GM19240 (cell line): ENCODE data around the gene BRD3OS.

Source experiments
- DNase-seq: peaks from one replicate; pipeline ENCODE4 v3.0.0; 2011; ENCODE audit warnings: low spot score; ENCODE audit not compliant: insufficient read length

BRD3OS gene

DNA sequence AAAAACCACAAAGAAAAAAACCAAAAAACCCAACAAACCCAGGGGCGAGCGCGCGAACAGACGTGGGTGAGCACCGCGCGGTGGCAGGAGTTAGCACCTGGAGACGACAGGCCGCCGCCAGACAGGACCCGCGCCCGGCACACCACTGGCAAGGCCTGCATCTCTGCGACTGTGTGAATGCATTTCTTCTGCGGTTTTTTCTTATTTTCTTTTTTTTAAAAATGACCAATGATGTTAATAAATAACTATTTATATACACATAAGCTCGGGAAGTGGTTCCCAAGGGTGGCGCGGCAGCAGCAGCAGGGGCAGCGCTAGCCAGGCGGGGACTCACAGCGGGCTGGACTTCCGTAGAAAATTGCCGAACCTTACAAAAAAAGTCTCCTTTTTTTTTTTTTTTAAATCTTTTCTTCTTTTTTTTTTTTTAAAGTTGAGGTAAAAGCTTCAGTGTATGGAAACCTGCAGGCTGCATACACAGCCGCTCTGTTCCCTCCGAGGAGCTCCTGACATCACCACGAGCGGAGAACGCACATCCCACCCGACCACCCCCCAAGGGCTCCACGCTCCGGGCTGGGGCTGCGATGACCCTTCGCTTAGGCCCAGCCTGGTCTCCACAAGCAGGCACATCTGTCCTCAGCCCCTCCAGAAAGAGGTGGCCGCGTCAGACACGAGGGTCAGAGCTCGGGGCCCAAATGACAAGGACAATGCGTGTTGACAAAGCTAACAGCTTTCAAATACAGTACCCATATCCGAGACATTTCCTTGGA lies 7.4 kb downstream of the BRD3OS start:
- no peak for DNase-seq

DNA sequence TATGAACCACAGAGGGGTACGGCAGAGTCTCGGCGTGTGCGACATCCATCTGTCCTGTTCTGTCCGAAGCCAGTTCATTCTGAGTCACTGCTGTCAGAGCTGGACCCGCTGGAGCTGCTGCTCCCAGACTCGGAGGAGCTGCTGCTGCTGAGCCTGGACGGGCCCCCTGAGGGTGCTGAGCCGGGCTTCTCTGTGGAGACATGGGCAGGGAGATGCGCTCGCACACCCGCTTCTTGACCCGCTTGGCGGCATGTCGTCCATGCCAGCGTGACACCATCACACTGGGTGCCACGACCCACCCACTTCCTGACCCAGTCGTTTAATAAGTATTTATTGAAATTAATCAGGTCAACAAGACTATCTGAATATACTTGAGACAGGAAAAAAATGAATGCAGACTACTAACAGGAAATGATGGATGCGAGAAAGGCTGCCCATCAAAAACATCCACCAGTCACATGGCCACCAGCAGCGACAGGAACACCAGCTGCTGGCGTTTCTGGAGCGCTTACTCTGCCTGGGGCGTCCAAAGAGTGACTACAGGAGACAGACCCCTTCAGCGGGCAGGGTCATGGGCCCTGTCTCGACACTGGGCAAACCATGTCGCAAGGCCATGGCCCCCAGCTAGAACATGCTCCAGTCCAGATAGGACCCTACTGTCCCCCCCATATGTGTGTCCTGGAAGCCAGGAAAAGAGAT lies 8.4 kb downstream of the BRD3OS start:
- no peak for DNase-seq

DNA sequence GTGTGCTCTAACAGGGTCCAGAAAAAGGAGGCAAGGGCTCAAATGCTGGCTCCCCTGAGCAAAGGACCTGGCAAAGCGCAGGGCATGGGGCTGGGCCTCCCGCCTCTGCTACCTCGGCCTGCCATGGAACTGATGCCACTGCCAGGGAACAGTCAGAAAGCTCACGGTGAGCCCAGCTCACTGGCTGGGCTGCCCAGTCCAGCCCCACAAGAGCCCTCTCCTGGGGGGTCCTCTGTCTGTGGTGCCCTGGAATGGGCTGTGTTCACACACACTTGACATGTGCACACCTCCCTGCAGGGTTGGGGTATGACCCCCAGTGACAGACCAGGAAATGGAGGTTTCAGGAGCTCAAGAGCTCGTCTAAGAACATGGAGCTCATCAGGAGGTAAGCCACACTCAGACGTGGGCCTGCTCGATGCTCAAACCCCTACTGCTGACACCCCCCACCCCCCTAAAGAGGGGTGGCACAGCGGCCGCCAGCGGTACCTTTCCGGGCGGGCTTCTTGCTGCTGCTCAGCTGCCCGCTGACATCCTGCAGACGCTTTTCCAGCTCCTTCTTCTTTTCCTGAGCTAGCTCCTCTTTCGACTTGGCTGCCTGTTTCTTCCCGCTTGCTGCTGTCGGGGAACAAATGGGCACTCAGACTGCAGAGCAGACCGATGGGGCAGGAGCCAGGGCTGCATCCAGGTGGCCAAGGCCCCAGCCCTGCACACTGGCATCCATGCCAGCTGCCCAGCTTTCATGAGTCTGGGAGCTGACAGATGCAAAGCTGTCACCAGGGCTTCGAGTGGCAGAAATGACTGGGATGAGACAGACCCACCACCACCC lies 9.1 kb downstream of the BRD3OS start:
- DNase-seq: no peak

DNA sequence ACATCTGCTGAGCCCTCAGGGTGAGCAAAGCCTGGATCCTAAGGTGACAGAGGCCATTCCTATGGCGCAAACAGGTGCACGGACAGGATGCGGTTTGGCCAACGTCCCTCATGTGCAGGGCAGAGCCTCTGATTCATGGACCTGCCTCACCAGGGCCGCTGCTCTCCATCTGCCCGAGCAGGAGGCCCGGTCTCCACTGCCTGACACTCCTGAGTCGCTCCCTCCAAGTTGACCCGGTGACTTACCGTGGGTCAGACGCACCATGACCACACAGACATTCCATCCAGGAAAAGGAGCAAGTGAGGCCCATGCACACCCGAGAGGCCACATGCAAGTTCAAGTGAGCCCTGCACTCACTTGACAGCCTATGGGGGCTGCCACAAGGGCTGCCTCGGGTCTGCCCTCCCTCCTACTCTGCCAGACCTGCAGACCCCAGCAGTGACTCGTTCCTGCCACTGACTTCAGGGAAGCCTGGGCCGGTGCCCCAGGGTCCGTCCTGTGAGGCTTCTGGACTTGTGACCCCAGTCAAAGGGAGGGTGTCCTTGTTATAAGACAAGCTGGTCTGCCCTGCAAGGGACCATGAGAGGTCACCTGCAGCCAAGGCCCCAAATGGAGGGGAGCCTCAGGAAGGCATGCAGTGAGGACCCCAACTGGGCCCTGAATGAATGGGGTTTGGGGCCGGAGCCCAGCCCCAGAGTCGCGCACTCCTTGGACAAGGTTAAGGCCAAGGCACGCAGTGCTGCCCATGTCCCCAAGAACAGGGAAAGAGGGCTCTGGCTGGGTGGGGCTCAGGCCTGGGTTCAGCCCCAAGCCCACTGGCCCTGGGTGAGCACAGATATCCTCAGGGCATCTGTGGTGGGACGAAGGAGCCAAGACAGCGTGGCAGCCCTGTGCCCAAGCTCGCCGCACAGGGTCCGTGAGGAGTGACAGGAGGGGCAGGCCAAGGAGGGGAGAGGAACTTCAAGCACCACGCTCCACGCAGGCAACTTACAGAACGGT lies 10.1 kb downstream of the BRD3OS start:
- DNase-seq: no peak

DNA sequence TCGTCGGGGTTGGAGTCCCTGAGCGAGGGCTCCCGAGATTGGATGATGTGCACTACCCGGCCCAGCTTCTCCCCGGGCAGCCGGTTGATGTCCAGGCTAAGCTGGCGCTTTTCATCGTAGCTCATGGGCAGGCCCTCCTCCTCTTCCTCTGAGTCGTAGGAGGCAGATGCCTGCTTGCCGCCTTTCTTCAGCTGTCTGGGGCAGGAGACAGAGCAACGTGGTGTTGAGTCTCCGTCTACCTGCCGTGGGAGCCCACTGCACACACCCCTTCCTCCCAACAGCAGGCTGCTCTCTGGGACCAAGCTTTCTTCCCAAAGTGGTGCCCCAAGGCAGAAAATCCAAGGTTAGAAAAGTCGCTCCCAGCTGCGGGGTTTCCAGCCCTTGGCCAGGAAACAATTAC lies 10.8 kb downstream of the BRD3OS start:
- DNase-seq: no peak

DNA sequence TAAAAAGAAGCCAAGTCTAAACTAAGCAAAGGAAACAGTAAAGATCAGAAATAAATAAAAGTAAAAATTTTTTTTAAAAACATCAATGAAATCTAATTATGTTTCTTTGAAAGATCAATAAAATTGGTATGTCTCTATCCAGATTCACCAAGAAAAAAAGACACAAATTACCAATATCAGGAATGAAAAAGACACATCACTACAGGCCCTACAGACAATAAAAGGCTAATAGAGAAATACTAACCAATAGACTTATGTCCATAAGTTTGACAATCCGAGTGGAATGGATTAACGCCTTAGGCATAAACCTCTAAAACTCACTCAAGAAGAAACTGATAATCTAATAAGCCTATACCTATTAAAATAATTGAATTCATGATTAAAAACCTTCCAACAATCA lies 12.4 kb downstream of the BRD3OS start:
- no peak for DNase-seq

DNA sequence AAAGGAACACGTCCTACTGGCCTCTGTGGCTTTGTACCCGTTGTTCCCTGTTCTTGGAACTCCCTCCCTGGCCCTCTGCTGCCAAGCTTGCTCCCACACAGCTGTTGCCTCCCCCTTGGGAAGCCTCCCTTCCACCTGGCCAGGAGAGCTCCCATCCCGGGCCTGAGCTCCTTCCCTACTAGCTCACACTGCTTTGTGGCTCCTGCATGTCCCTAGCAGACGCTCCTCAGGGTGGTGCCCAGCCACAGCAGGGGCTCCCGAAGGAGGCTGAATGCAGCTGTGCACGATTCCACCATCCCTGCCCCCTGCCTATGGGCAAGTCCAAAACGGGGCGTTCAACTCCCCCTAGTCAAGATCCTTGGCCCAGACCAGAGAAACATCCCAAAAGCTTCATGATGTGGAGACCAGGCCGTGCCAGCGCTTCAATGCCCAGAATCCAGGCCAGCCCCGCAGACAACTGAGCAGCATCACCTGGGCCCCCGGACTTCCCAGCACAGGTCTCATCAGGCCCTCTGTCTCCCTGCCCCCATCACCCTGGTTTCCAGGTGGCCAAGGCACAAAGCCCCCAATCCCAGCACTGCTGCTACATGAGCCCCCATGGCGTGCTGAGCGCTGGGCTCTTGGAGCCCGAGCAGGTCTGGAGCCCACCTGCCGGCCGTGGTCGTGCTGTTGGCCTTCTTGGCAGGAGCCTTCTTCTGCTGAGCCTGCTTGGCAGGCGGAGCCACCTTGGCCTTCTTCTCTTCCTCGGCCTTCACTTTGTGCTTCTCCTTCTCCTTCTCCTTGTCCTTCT lies 14.3 kb downstream of the BRD3OS start:
- no peak for DNase-seq

DNA sequence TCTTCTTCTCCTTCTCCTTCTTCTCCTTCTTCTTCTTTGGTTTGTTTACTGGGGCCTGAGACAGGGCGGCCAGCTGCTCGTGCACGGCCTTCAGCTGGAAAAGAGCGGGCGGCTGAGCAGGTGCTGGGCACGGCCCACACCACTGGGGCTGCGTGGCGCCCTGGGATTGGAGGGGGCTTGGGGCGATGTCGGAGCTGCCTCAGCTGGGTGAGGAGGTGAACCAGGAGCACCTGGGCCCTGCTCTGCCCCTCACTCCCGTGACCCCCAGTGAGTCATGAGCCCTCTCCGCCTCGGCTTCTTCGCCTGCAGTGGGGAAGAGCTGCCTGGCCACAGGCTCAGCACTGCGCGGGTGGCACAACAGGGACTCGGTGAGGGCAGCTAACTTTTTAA lies 14.9 kb downstream of the BRD3OS start:
- no peak for DNase-seq

DNA sequence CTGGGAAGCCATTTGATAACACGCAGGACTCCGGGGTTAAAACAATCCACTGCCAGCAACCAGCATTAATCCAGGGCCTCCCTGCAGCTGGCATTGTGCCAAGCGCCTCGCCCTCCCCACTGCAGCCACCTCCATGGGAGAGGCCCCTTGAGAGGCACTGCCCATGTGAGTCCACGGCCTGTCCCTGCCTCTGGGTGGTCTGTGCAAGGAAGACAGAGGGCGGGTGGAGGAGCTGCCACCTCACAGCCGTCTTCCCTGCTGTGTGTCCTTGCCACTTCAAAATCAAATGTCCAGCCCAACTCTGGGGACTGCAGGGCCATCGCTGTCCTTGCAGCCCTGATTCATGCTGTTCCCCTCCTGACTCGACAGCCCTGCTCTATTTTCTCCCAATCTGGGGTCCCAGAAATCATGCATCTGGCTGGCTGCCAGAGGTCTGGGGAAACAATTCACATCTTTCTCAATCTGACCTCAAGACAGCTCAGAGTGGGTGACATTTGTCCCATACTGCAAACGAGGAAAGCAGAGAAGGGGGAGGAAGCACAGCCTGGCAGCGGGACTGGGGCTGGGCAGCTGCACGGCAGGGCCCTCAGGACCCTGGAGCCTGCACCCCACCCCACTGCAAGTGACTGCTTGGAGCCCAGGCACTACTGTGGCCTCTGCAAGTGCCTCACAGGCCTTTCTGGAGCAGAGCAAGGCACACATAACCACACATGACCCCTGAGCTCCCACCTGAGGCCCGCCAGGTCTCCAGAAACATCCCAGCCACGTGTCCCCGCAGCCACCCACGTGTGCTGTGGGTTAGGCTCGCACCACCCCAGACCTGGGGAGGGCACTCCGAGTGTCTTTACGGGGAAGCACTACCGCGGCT lies 15.7 kb downstream of the BRD3OS start:
- DNase-seq: no peak

DNA sequence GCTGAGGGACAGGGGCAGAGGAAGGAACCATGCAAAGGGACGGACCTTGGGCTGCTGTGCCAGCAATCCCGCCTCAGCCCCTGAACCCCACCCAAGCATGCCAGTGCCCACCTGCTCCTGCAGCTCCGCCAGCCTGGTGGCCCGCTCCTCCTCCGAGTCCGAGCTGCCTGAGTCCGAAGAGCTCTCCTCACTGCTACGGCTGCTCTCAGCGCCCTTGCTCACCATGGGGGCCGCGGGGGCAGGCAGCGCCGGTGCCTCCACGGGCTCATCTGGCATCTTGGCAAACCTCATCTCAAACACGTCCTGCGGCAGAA lies 16.3 kb downstream of the BRD3OS start:
- no peak for DNase-seq

DNA sequence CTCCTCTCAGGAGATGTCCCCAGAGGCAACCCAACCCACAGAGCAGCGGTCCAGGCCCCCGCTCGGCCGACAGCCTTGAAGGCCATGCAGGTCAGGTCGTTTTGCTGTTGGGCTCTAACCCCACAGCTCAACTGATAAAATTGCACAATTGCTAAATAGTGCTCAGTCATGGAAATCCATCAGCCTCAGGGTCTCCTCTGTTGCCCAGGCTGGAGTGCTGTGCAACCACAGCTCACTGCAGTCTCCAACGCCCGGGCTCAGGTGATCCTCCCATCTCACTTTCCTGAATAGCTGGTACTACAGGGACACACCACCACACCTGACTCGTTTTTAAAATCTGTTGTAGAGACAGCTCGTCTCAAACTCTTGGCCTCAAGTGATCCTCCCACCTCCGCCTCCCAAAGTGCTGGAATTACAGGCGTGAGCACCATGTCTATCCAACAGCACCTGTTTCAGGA lies 18.3 kb downstream of the BRD3OS start:
- no peak for DNase-seq

DNA sequence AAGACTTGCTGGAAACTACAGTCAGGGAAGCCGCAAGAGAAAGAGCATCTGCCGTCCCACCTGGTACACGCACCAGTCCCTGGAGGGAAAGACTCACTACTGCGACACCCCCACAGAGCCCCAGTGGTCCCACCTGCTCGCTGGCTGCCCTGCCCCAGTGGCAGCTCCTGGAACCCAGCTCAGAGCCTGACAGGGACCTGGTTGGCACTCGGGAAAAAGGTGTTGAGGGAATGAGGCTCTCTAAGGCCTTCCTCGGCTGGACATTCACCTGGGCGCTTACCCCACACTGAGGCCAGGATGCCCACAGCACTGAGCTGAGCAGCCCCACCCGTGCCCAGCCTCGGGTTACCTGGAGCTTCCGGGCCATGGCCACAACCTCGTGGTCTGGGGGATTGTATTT lies 19.7 kb downstream of the BRD3OS start:
- no peak for DNase-seq

DNA sequence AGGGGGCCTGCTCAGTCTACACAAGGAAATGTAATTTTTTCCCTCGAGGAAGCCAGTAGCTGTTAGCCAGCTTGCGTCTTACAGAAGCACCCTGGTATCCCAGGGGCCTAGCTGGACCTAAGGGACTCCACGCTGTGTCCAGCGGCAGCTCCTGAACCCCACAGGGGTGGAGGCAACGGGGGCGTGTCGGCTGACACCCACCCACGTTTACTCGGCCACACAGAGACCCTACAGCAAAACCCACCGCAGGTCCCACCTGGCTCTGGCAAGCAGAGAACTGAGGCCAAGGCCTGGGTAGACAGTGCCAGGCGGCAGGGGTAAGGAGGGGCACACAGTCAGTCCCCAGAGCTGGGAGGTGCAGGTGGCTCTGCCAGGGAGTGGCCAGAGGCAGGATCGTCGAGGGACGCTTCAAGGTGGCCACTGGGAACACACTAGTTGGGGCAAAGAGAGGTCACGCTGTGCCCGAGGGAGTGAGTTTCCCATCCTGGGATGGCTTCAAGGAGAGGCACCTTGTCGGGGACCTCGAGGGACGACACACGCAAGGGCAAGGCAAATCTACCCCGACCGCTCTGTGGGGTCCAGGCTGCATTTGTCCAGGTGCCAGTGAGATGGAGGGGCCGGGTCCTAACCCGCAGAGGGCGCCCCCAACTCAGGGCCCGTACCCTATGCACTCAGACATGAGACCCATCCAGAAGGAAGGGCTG lies 20.7 kb downstream of the BRD3OS start:
- no peak for DNase-seq

DNA sequence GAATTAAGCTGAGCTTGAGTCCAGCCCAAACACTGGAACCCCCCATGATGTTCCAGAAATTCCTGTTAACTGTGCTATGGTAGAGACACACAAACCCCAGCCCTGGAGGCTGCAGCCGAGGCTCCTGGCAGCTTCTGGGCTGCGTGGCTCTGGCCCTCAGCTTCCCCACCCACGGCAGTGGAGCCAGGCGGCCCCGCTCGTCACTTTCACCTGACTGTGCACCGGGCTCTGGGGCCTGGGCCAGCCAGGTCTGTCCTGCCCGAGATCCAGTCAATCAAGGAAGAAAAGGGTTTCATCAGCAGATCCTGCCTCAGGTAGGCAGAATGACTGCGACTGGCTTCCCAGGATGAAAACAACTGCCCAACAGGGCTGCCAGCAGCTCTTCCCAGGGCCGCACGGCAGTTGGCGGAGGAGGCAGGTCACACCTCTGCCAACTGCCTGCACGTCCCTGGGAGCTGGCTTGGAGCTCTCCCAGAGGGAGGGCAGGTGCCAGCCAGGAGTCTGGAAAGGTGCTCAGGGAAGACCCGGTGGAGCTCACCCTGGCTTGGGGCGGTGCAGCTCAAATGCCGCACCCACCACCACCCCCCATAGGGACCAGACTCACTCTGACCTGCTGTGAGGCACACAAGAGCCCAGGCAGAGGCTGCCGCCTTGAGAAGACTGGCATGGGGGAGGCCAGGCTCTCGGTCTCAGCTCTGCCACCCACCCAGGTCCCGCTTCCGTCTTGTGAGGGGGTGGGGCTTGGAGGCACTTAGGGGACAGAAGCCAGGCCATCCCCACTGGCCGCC lies 21.8 kb downstream of the BRD3OS start:
- no peak for DNase-seq

DNA sequence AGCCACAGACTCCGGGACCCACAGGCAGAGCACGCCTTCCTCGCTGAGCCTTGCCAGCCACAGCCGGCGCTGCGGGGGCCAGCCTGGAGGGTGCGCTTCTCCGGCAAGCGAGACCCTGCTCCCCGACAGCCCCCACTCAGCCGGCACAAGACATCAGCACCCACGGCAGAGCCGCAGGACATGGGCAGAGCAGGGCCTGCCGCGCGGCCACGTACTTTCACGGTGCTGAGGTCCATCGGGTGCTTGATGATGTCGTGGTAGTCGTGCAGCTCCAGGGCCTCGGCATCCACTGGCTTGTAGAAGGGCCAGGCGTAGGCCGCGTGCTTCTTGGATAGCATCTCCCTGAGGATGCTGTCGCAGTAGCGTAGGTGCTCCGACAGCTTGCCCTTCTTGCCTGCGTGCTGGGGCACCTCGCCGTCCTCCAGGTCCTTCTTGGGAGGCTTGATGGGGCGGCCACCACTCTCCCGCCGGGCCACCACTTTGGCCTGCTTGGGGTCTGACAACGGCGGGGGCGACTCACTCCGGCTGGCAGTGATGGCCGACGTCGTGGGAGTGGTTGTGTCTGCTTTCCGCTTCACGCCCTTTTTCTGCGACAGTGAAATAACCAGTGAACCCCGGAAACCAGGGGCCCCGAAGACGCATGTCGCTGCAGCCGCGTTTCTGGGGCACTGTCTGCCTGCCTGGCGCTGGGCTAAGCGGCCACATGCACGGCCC lies 22.7 kb downstream of the BRD3OS start:
- no peak for DNase-seq

DNA sequence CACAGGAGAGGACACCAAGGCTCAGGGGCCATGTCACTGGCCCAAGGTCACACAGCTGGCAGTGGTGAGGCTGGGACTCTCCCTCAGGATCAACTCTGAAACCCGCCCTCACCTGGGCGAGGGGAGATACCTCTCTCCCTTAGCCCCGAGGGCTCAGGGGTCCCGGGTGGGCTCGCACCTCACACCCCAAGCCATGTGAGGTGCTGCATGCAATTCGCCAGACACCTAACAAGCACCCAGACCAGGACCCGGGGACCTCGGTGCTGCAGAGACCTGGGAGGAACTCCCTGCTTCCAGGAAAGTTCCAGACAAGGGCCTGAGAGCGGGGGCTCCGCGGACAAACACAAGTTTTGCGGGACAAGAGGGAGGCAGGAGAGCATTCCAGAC lies 23.3 kb downstream of the BRD3OS start:
- no peak for DNase-seq

DNA sequence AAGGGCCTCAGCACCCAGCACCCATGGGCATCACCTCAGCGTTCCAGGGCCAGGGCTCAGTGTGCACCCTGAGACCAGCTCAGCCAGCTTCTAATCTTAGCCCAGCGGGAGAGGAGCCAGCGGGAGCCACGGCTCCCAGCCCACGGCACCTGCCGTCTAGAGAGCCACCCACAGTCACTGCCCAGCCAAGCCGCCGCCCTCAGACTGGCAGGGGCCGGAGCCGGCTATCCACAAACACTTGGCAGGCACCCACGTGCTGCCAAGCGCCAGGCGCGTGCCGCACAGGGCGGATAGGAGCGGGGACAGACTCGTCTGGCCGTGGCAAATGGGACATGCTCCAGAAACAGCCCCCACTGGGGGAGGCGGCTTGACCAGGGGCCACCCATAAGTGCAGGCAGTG lies 24.0 kb downstream of the BRD3OS start:
- DNase-seq: no peak
